Retinal pigment epithelial cell (primary cell): Measurements from ENCODE around the gene TUT7.

ENCODE experiments used
- DNase-seq: peaks from one replicate; pipeline ENCODE4 v3.0.0-alpha.2; 2010; ENCODE audit warnings: low read depth
- H3K4me3 ChIP-seq: 2 replicates; pipeline ENCODE4 v1.5.1; 2011; ENCODE audit warnings: mild to moderate bottlenecking, low read length, control low read depth, moderate library complexity
- TF ChIP-seq, protein P1 (sequence below): conservative IDR thresholded peaks from 2 replicates; pipeline ENCODE4 v1.5.1; 2011; ENCODE audit warnings: low read depth, low read length, control low read depth, inconsistent platforms

TUT7 gene

GRCh38 chr9:86286278-86286677 is 67.9 kb downstream of the TUT7 start:
- H3K4me3 ChIP-seq: no peak overlapping the region
- DNase-seq: no peak
- TF ChIP-seq, protein P1, sequence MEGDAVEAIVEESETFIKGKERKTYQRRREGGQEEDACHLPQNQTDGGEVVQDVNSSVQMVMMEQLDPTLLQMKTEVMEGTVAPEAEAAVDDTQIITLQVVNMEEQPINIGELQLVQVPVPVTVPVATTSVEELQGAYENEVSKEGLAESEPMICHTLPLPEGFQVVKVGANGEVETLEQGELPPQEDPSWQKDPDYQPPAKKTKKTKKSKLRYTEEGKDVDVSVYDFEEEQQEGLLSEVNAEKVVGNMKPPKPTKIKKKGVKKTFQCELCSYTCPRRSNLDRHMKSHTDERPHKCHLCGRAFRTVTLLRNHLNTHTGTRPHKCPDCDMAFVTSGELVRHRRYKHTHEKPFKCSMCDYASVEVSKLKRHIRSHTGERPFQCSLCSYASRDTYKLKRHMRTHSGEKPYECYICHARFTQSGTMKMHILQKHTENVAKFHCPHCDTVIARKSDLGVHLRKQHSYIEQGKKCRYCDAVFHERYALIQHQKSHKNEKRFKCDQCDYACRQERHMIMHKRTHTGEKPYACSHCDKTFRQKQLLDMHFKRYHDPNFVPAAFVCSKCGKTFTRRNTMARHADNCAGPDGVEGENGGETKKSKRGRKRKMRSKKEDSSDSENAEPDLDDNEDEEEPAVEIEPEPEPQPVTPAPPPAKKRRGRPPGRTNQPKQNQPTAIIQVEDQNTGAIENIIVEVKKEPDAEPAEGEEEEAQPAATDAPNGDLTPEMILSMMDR: no peak

- no peak overlapping the region for H3K4me3 ChIP-seq
Measured at GRCh38 chr9:86285261-86285660, 68.9 kb downstream of the TUT7 start.

DNA sequence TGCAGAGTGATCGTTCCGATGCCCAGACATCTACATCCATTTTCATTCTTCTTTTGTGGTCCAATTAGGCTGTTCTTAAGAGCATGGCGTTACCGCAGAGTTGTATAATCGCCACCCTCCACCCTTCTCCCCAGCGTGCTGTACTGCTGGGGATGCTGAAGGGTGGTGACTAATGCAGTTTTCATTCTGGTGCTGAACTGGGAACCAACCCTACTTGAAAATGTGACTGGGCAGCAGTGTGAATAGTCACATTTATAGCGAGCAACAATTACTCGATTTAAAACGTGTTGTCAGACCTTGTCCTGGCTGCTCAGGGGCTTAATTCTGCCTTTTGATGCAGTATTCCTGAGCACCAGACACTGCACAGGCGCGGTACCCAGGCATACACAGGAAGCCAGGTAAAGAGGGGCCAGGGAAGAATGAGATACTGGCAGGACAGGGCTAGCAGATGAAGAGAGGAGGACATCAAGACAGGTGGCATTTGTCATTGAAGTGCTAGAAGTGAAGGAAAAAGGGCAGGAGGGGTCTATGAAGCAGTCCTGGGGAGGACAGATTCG is 71.2 kb downstream of the TUT7 start:
- peak; percentile 83 for DNase-seq
- TF ChIP-seq, protein P1: no peak
- peak overlapping the region; percentile 87 for H3K4me3 ChIP-seq

More at GRCh38 chr9:86285261-86285660, 68.9 kb downstream of the TUT7 start:
- no peak for DNase-seq
- TF ChIP-seq, protein P1: no peak

- peak; percentile 59 for DNase-seq
- peak within 1 kb of the TSS; percentile 87 for H3K4me3 ChIP-seq
- TF ChIP-seq, protein P1: no peak
Measured at GRCh38 chr9:86282077-86282978, 71.9 kb downstream of the TUT7 start, which contains the start of gene ISCA1. Gene ISCA1 (minus strand): TSS chr9:86282538. CDS start chr9:86282458, 80 bp downstream.

DNA sequence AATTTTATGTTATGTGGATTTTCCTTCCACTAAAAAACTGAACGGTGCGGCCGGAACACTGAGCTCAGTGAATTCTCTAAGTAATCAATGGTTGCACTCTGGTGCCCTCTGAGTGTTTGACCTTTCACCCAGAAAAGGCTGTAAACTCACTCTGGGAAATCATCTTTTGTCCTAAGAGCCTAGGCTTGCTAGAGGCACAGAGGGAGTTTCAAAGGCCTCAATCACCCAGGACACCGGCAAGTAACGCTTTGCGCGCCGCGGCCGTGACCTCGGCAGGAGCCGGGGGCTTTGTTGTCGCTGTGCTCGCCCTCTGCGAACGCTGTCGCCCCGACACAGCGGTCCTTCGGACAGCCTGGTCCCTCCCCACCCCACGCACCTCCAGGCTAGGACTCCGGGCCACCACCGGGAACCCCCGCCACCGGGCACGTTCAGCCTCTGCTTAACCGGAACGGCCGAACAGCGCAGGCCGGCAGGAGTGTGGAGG is 72.6 kb downstream of the TUT7 start:
- DNase-seq: no peak
- TF ChIP-seq, protein P1: no peak
- H3K4me3 ChIP-seq: peak overlapping the region; percentile 87

GRCh38 chr9:86280580-86280979 is 73.6 kb downstream of the TUT7 start:
- TF ChIP-seq, protein P1: no peak
- DNase-seq: no peak
- no peak overlapping the region for H3K4me3 ChIP-seq

DNA sequence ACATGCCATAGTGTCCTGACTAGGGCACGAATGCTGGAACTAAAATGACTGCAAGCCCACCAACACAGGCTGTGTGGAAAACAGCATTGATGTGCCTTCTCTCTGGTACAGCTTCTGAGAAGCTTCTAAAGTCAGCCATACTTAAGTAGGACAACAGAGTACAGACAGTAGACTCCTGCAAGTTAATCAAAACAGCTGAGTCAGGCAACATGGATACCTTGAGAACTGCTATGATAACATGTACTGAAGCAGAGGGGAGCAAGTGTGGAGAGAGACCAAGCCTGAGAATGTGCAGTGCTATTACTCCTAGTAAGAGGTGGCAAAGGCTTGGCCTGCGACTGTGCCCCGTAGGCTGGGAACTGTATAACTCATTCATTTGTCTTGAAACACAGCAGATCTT is 74.4 kb downstream of the TUT7 start:
- TF ChIP-seq, protein P1: no peak
- no peak for DNase-seq
- no peak overlapping the region for H3K4me3 ChIP-seq
